Measurements from ENCODE around the gene PAOX. TPM values are rescaled to one million over a fixed set of nuclear protein-coding genes. Genes with fewer than 3 reads are reported as not detected.
"Not testable (repeated sequence)": the region's sequence is repeated elsewhere in the genome, so short reads cannot be mapped to it uniquely, and the experiment has no call there.

Gene PAOX
- total and polyA plus RNA-seq, 5 donors from 2014 or later = 6.7 to 14.3 (median 10.2) TPM

DNA sequence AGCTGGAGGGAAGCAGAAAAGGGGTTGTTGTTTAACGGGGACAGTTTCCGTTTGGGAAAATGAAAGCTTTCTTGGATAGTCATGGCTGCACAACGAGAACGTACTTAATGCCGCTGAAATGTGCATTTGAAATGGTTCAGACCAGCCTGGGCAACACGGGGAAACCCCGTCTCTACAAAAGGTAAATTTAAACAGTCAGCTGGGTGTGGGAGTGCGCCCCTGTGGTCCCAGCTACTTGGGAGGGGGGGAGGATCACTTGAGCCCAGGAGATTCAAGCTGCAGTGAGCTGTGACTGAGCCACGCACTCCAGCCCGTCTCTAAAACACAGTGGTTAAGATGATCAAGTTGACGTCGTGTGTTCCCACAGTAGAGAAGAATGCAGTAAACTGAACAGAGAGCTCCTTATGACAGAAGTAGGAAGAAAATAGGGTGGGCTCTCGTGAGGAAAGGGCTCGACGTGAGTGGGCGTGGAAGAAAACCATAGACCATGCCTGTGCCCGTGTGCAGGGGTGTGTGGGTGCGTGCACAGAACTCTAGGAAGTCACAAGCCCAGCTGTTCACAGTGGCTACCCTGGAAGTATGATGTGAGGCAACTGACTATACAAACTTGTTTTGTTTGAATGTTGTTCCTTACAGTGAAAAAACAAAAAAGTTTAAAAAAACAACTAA, 17.2 kb upstream of the PAOX start:
- DNase-seq = no peak
- Mint-ChIP-seq H3K4me3 (peak overlapping the region; percentile 36 to 69 (median 51)), H3K27me3 (no peaks in the 10 kb centered on the region), H3K27ac (peak overlapping the region; percentile 42 to 88 (median 87)), H3K9me3 (no peaks in the 10 kb centered on the region), H3K36me3 (peaks cover 21% of the 10 kb centered on the region), H3K4me1 (peaks cover 0 to 16% (median 7%) of the 10 kb centered on the region in 4 donors)
- H3K4me1 ChIP-seq (ENCODE audit: control insufficient read depth, insufficient read depth, low read length, poor library complexity, severe bottlenecking) = peaks cover 8% of the 10 kb centered on the region
- H3K36me3 ChIP-seq (ENCODE audit: control insufficient read depth, insufficient read depth, low read length) = peaks cover 9% of the 10 kb centered on the region
- ATAC-seq (ENCODE audit: low read depth in 2 of 2) = no peak
- no peaks in the 10 kb centered on the region for H3K27me3 ChIP-seq (ENCODE audit: control insufficient read depth, insufficient read depth, low read length)
- H3K27ac ChIP-seq (ENCODE audit: insufficient read depth, low read length, poor library complexity, severe bottlenecking) = peak overlapping the region; percentile 23
- no peaks in the 10 kb centered on the region for H3K9me3 ChIP-seq (ENCODE audit: control insufficient read depth in 2 of 2, low read length in 2 of 2)
- H3K4me3 ChIP-seq (ENCODE audit: low read depth, low read length) = peak overlapping the region; percentile 6

DNA sequence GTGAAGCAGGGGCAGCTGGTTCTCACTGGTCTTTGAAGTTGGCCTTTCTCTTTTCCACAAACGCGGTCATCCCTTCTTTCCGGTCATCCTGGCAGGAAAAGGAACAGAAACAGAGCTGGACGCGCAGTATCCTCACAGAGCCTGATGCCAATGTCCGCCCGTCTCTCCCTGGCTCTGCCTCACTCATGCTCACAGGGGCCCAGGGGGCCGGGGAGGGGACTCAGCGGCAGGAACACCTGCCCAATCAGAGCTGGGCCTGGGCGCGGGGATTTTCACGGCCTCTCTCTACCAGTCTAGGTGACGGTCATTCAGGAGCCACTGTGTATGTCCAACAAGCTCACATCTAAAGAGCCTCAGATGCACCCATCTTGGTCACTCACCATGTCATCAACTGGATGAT, 16.2 kb upstream of the PAOX start:
- no peak overlapping the region for H3K27ac ChIP-seq (ENCODE audit: insufficient read depth, low read length, poor library complexity, severe bottlenecking)
- no peaks in the 10 kb centered on the region for H3K4me1 ChIP-seq (ENCODE audit: control insufficient read depth, insufficient read depth, low read length, poor library complexity, severe bottlenecking)
- no peak overlapping the region for H3K4me3 ChIP-seq (ENCODE audit: low read depth, low read length)
- DNase-seq (no peak), ATAC-seq (ENCODE audit: low read depth in 2 of 2) (no peak)
- H3K27me3 ChIP-seq (ENCODE audit: control insufficient read depth, insufficient read depth, low read length) = no peaks in the 10 kb centered on the region
- H3K27ac Mint-ChIP-seq = no peak overlapping the region
- H3K9me3 ChIP-seq (ENCODE audit: control insufficient read depth in 2 of 2, low read length in 2 of 2) = no peaks in the 10 kb centered on the region
- H3K36me3 Mint-ChIP-seq = peaks cover 21% of the 10 kb centered on the region
- H3K9me3 Mint-ChIP-seq = no peaks in the 10 kb centered on the region
- H3K4me1 Mint-ChIP-seq = peaks cover 0 to 14% (median 7%) of the 10 kb centered on the region in 4 donors
- H3K36me3 ChIP-seq (ENCODE audit: control insufficient read depth, insufficient read depth, low read length) = peaks cover 11% of the 10 kb centered on the region
- no peak overlapping the region for H3K4me3 Mint-ChIP-seq
- no peaks in the 10 kb centered on the region for H3K27me3 Mint-ChIP-seq

DNA sequence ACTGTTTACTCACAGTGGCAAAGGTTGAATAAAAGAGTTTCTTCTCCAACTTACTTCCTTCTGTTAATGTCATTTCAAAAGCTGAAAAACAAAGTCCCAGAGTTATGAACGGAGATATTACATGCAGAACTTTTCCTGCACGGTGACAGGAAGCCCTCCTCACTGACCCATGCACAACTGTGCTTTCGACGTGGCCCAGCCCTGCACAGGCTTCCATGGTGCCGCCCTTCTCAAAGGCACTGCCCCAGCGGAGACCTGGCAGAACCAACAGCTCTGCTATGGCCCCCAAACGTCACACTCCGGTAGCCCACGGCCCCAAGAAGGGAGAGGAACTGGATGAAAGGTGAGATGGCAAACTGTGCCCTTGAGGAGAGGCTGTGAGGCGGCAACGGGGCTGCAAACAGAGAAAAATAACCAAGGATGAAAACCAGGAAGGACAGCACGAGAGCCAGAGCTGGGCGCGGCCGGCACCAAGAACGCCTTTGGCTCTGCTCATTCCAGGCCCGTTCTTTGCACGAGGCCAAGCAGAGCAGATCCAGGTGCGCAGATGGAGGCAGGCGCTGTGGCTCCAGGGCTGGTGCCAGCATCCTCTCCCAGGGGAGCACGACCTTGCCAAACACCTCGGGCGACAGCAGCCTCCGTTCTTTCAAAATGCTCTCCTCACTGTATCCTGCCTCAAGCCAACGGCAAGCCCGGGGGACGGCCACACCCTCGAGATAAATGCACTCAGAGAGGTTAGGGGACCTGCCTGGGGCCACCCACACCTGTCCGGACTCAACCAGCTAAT, 14.2 kb upstream of the PAOX start:
- Mint-ChIP-seq H3K4me1 (peaks cover 0 to 14% (median 7%) of the 10 kb centered on the region in 4 donors), H3K27ac (no peak overlapping the region), H3K4me3 (no peak overlapping the region), H3K9me3 (no peaks in the 10 kb centered on the region), H3K36me3 (peaks cover 29% of the 10 kb centered on the region), H3K27me3 (no peaks in the 10 kb centered on the region)
- H3K4me1 ChIP-seq (ENCODE audit: control insufficient read depth, insufficient read depth, low read length, poor library complexity, severe bottlenecking) = no peaks in the 10 kb centered on the region
- no peak overlapping the region for H3K4me3 ChIP-seq (ENCODE audit: low read depth, low read length)
- no peak for DNase-seq
- peaks cover 27% of the 10 kb centered on the region for H3K36me3 ChIP-seq (ENCODE audit: control insufficient read depth, insufficient read depth, low read length)
- no peak for ATAC-seq (ENCODE audit: low read depth in 2 of 2)
- no peaks in the 10 kb centered on the region for H3K27me3 ChIP-seq (ENCODE audit: control insufficient read depth, insufficient read depth, low read length)
- no peak overlapping the region for H3K27ac ChIP-seq (ENCODE audit: insufficient read depth, low read length, poor library complexity, severe bottlenecking)
- no peaks in the 10 kb centered on the region for H3K9me3 ChIP-seq (ENCODE audit: control insufficient read depth in 2 of 2, low read length in 2 of 2)

DNA sequence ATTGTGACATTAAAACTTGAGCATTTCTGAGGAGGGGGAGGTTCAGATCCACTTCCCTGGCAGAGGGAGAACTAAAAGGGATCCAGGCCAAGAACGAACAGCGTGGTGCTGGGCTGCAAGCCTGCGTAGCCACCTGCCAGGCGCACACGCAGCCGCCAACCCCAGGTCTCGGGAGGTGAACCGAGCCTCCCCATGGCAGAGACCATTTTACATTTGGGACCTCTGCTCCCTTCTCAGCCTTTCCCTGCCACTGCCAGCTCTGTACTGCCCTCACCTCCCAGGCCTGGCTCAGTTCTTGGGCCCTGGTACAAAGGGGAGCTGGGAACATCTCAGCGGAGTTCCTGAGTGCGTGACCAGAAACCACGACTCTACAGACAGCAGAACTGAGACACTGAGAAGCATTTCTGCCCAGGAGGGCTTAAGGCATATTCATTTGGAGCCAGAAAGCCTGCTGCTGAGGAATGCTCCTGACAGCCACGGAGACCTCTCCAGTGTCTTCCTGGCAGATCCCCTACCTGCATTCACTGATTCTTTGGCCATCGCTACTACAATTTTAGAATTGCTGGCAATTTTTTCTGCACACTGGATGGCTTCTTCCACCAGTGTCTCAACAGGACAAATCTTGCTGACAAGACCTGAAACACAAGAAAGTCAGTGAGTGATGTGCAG, 13.5 kb upstream of the PAOX start:
- Mint-ChIP-seq H3K36me3 (peaks cover 29% of the 10 kb centered on the region), H3K4me3 (no peak overlapping the region), H3K9me3 (no peaks in the 10 kb centered on the region), H3K4me1 (peaks cover 0 to 14% (median 4%) of the 10 kb centered on the region in 4 donors), H3K27me3 (no peaks in the 10 kb centered on the region), H3K27ac (no peak overlapping the region)
- Histone ChIP-seq H3K36me3 (ENCODE audit: control insufficient read depth, insufficient read depth, low read length) (peaks cover 33% of the 10 kb centered on the region), H3K27ac (ENCODE audit: insufficient read depth, low read length, poor library complexity, severe bottlenecking) (no peak overlapping the region), H3K9me3 (ENCODE audit: control insufficient read depth in 2 of 2, low read length in 2 of 2) (no peaks in the 10 kb centered on the region), H3K4me1 (ENCODE audit: control insufficient read depth, insufficient read depth, low read length, poor library complexity, severe bottlenecking) (no peaks in the 10 kb centered on the region), H3K4me3 (ENCODE audit: low read depth, low read length) (no peak overlapping the region), H3K27me3 (ENCODE audit: control insufficient read depth, insufficient read depth, low read length) (no peaks in the 10 kb centered on the region)
- no peak for DNase-seq
- no peak for ATAC-seq (ENCODE audit: low read depth in 2 of 2)

- Mint-ChIP-seq H3K36me3 (peaks cover 29% of the 10 kb centered on the region), H3K9me3 (no peaks in the 10 kb centered on the region), H3K4me1 (peaks cover 0 to 11% (median 4%) of the 10 kb centered on the region in 4 donors), H3K27ac (no peak overlapping the region), H3K27me3 (no peaks in the 10 kb centered on the region), H3K4me3 (no peak overlapping the region)
- ATAC-seq (ENCODE audit: low read depth in 2 of 2) (no peak), DNase-seq (no peak)
- Histone ChIP-seq H3K27me3 (ENCODE audit: control insufficient read depth, insufficient read depth, low read length) (no peaks in the 10 kb centered on the region), H3K4me1 (ENCODE audit: control insufficient read depth, insufficient read depth, low read length, poor library complexity, severe bottlenecking) (no peaks in the 10 kb centered on the region), H3K27ac (ENCODE audit: insufficient read depth, low read length, poor library complexity, severe bottlenecking) (no peak overlapping the region), H3K9me3 (ENCODE audit: control insufficient read depth in 2 of 2, low read length in 2 of 2) (no peaks in the 10 kb centered on the region), H3K36me3 (ENCODE audit: control insufficient read depth, insufficient read depth, low read length) (peaks cover 33% of the 10 kb centered on the region), H3K4me3 (ENCODE audit: low read depth, low read length) (no peak overlapping the region)
Measured at GRCh38 chr10:133366130-133366478, 13.0 kb upstream of the PAOX start.

DNA sequence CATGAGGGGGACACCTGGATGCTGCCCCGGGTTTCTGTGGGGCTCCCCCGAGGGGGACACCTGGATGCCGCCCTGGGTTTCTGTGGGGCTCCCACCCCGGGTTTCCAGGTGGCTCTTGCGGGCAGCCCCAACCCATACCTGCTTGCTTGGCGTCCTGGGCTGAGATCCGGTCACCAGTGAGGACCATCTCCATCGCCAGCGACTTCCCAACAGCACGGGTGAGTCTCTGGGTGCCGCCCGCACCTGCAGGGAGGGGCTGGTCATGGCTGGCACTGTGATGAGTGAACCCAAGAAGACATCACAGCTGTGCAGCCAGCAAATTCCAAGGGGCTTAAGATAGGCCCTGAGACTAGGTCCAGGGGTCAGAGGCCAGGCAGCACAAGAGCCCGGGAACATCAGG, 12.3 kb upstream of the PAOX start:
- no peak for ATAC-seq (ENCODE audit: low read depth in 2 of 2)
- peaks cover 25% of the 10 kb centered on the region for H3K36me3 Mint-ChIP-seq

DNA sequence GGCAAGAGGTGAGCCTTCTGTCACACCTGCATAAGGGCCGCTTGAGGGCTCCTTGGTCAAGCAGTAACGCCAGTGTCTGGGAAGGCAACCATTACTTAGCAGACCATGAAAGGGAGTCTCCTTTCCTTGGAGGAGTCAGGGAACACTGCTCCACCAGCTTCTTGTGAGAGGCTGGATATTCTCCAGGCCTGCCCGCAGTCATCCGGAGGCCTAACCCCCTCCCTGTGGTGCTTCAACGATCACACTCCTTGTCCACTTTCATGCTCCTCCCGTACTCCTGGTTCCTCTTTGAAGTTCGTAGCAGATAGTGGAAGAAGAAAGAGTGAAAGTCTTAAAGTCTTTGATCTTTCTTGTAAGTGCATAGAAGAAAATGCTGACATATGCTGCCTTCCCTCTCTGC, 11.6 kb upstream of the PAOX start:
- H3K27ac Mint-ChIP-seq; ATAC-seq (ENCODE audit: low read depth in 2 of 2); H3K4me3 Mint-ChIP-seq; H3K4me3 ChIP-seq (ENCODE audit: low read depth, low read length); H3K4me1 Mint-ChIP-seq; H3K9me3 ChIP-seq (ENCODE audit: control insufficient read depth in 2 of 2, low read length in 2 of 2); H3K27ac ChIP-seq (ENCODE audit: insufficient read depth, low read length, poor library complexity, severe bottlenecking); H3K27me3 ChIP-seq (ENCODE audit: control insufficient read depth, insufficient read depth, low read length); H3K27me3 Mint-ChIP-seq; H3K4me1 ChIP-seq (ENCODE audit: control insufficient read depth, insufficient read depth, low read length, poor library complexity, severe bottlenecking); DNase-seq; H3K9me3 Mint-ChIP-seq: not testable (repeated sequence)
- peaks cover 33% of the 10 kb centered on the region for H3K36me3 ChIP-seq (ENCODE audit: control insufficient read depth, insufficient read depth, low read length)
- H3K36me3 Mint-ChIP-seq = peaks cover 18% of the 10 kb centered on the region

More for the DNA sequence above, 12.3 kb upstream of the PAOX start:
- Mint-ChIP-seq H3K4me3 (no peak overlapping the region), H3K27me3 (no peaks in the 10 kb centered on the region), H3K9me3 (no peaks in the 10 kb centered on the region), H3K27ac (no peak overlapping the region), H3K4me1 (peaks cover 0 to 7% (median 1%) of the 10 kb centered on the region in 4 donors)
- Histone ChIP-seq H3K4me1 (ENCODE audit: control insufficient read depth, insufficient read depth, low read length, poor library complexity, severe bottlenecking) (no peaks in the 10 kb centered on the region), H3K4me3 (ENCODE audit: low read depth, low read length) (no peak overlapping the region), H3K27ac (ENCODE audit: insufficient read depth, low read length, poor library complexity, severe bottlenecking) (no peak overlapping the region), H3K36me3 (ENCODE audit: control insufficient read depth, insufficient read depth, low read length) (peaks cover 33% of the 10 kb centered on the region), H3K9me3 (ENCODE audit: control insufficient read depth in 2 of 2, low read length in 2 of 2) (no peaks in the 10 kb centered on the region), H3K27me3 (ENCODE audit: control insufficient read depth, insufficient read depth, low read length) (no peaks in the 10 kb centered on the region)
- no peak for DNase-seq

Measured in CD4-positive, CD25-positive, alpha-beta regulatory T cell (primary cell).